HCT116 (cell line): ENCODE results near the gene PSME1. TPM values are rescaled to one million over a fixed set of nuclear protein-coding genes. Genes with fewer than 3 reads are reported as not detected.

Experiments used
- ATAC-seq: fragments of 200-7000 bp; cut with Tn5 transposase; 2 replicates; pipeline ENCODE4 v1.9.1; 2020; ENCODE audit warnings: mild to moderate bottlenecking, moderate library complexity
- BruUV-seq: library from RNA; stranded (reverse); fragments of 400-500 nt; replicated peaks from 2 replicates; lab custom pipeline; 2021; lab: Mats Ljungman, UMichigan
- CTCF ChIA-PET: fragments of 300-600 bp; sonication (Branson Sonifier 250); formaldehyde crosslinking; loops from one replicate; lab custom pipeline; 2021; ENCODE audit warnings: antibody characterized with exemption; lab: Charles Lee
- POLR2A ChIA-PET: fragments of 300-600, 350-600 bp; sonication (Branson Sonifier 250); formaldehyde crosslinking; loops from one replicate; lab custom pipeline; 2021; ENCODE audit warnings: antibody characterized with exemption; lab: Charles Lee
- RAD21 ChIA-PET, 2 experiments: fragments of 300-600 bp; sonication (Branson Sonifier 250); formaldehyde crosslinking; loops; one replicate each; lab custom pipeline; 2023; ENCODE audit warnings: low total read pairs in 2 of 2; ENCODE audit not compliant: uncharacterized antibody in 2 of 2, unreplicated experiment in 2 of 2, low non-redundant PET in 1 of 2; lab: Charles Lee
- DNase-seq: peaks from one replicate; pipeline ENCODE4 v3.0.0-alpha.2; 2010; ENCODE audit warnings: low read depth, low spot score
- H2AFZ ChIP-seq: fragments of 200-600 bp; shearing (Covaris generic), sonication (generic); 2 replicates; pipeline ENCODE4 v1.6.1; 2017; ENCODE audit warnings: low read depth, mixed run types, mixed read lengths, antibody characterized with exemption, low read length; ENCODE audit not compliant: poor library complexity, severe bottlenecking
- H3K27ac ChIP-seq: 2 replicates; pipeline ENCODE4 v1.5.1; 2012; ENCODE audit warnings: low read depth, low read length
- H3K27me3 ChIP-seq: fragments of 200-600 bp; sonication (generic); 2 replicates; pipeline ENCODE4 v1.6.1; 2016; ENCODE audit warnings: mixed run types, low read length, mixed read lengths; ENCODE audit not compliant: insufficient read depth
- H3K36me3 ChIP-seq, 2 experiments: fragments of 200-500 bp in 1 of 2; fragments of 200-600 bp in 1 of 2; sonication (Bioruptor generic) in 1 of 2; sonication (generic) in 1 of 2; 2 replicates each; pipeline versions ENCODE4 v1.5.1 to v1.6.1; 2014 to 2016; ENCODE audit warnings: low read length in 2 of 2, inconsistent platforms in 1 of 2, mixed read lengths in 1 of 2, mixed run types in 1 of 2; ENCODE audit not compliant: insufficient read depth in 2 of 2, control insufficient read depth in 1 of 2
- H3K4me1 ChIP-seq, 2 experiments: fragments of 200-600 bp in 1 of 2; sonication (generic) in 1 of 2; 2 replicates each; pipeline versions ENCODE4 v1.5.1 to v1.6.1; 2012 to 2017; ENCODE audit warnings: low read length in 2 of 2, inconsistent platforms in 1 of 2, mild to moderate bottlenecking in 1 of 2, mixed read lengths in 1 of 2, mixed run types in 1 of 2, moderate library complexity in 1 of 2; ENCODE audit not compliant: insufficient read depth in 2 of 2, control insufficient read depth in 1 of 2
- H3K4me2 ChIP-seq: fragments of 200-600 bp; sonication (generic); 2 replicates; pipeline ENCODE4 v1.6.1; 2017; ENCODE audit warnings: mixed run types, low read length, mixed read lengths
- H3K4me3 ChIP-seq, 2 experiments: fragments of 200-600 bp in 1 of 2; sonication (generic) in 1 of 2; replicated peaks in 1 of 2; 2 replicates each; pipeline ENCODE4 v1.5.1; 2011 to 2016; ENCODE audit warnings: low read length in 2 of 2, control low read depth in 1 of 2, low read depth in 1 of 2, mild to moderate bottlenecking in 1 of 2, mixed read lengths in 1 of 2, mixed run types in 1 of 2
- H3K79me2 ChIP-seq: fragments of 200-600 bp; sonication (generic); 2 replicates; pipeline ENCODE4 v1.6.1; 2017; ENCODE audit warnings: mild to moderate bottlenecking, mixed run types, low read length, moderate library complexity, mixed read lengths; ENCODE audit not compliant: insufficient read depth
- H3K9ac ChIP-seq: fragments of 200-600 bp; sonication (generic); 2 replicates; pipeline ENCODE4 v1.6.1; 2016; ENCODE audit warnings: low read length, mixed read lengths
- H3K9me2 ChIP-seq: fragments of 200-600 bp; sonication (generic), shearing (Covaris generic); 2 replicates; pipeline ENCODE4 v1.6.1; 2017; ENCODE audit warnings: mixed run types, mild to moderate bottlenecking, moderate library complexity; ENCODE audit not compliant: insufficient read depth
- H3K9me3 ChIP-seq, 2 experiments: fragments of 200-500 bp in 1 of 2; fragments of 200-600 bp in 1 of 2; sonication (Bioruptor generic) in 1 of 2; sonication (generic) in 1 of 2; 2 replicates each; pipeline ENCODE4 v1.6.1; 2014 to 2017; ENCODE audit warnings: low read length in 2 of 2, mixed read lengths in 2 of 2, inconsistent platforms in 1 of 2, low read depth in 1 of 2, mild to moderate bottlenecking in 1 of 2, mixed run types in 1 of 2, moderate library complexity in 1 of 2; ENCODE audit not compliant: control insufficient read depth in 1 of 2, insufficient read depth in 1 of 2
- H4K20me1 ChIP-seq: fragments of 200-600 bp; sonication (generic), shearing (Covaris generic); 2 replicates; pipeline ENCODE4 v1.6.1; 2017; ENCODE audit warnings: mixed run types, mild to moderate bottlenecking, moderate library complexity; ENCODE audit not compliant: insufficient read depth
- CEBPB ChIP-seq: IDR thresholded peaks from 2 replicates; pipeline ENCODE4 v1.6.1; 2012; ENCODE audit warnings: low read depth
- EGR1 ChIP-seq: IDR thresholded peaks from 2 replicates; pipeline ENCODE4 v1.6.1; 2012; ENCODE audit warnings: low read depth
- ELF1 ChIP-seq: IDR thresholded peaks from 2 replicates; pipeline ENCODE4 v1.6.1; 2012; ENCODE audit warnings: low read depth, borderline replicate concordance
- EZH2 ChIP-seq: fragments of 200-600 bp; sonication (generic); IDR thresholded peaks from 2 replicates; pipeline ENCODE4 v1.6.1; 2017; ENCODE audit warnings: antibody characterized with exemption, mixed run types
- POLR2A ChIP-seq: IDR thresholded peaks from 2 replicates; pipeline ENCODE4 v1.7.0; 2011; ENCODE audit warnings: borderline replicate concordance; ENCODE audit not compliant: insufficient read depth, insufficient read length; ENCODE audit errors: extremely low read depth
- POLR2AphosphoS5 ChIP-seq: IDR thresholded peaks from 2 replicates; pipeline ENCODE4 v1.6.1; 2011; ENCODE audit warnings: mild to moderate bottlenecking, low read depth, low read length, moderate library complexity
- RAD21 ChIP-seq: IDR thresholded peaks from 2 replicates; pipeline ENCODE4 v1.6.1; 2012; ENCODE audit warnings: low read depth, mild to moderate bottlenecking
- SIN3A ChIP-seq: IDR thresholded peaks from 2 replicates; pipeline ENCODE4 v1.6.1; 2012; ENCODE audit warnings: low read depth
- SP1 ChIP-seq: IDR thresholded peaks from 2 replicates; pipeline ENCODE4 v1.6.1; 2012; ENCODE audit warnings: low read depth
- SRF ChIP-seq: IDR thresholded peaks from 2 replicates; pipeline ENCODE4 v1.6.1; 2012; ENCODE audit warnings: low read depth
- YY1 ChIP-seq: IDR thresholded peaks from 2 replicates; pipeline ENCODE4 v1.6.1; 2011; ENCODE audit warnings: low read length, low read depth, moderate library complexity, mild to moderate bottlenecking; ENCODE audit not compliant: insufficient replicate concordance; ENCODE audit errors: extremely low read depth
- ZFX ChIP-seq: fragments of 450-650 bp; IDR thresholded peaks from 2 replicates; pipeline ENCODE4 v1.6.1; 2017
- intact Hi-C: fragments of 100-400 bp; cut with micrococcal nuclease; formaldehyde crosslinking; loops from 2 replicates; pipeline ENCODE4 v1.10.0; 2022
- total RNA-seq: library from RNA; stranded (reverse); gene quantifications from one replicate; pipeline ENCODE4 v1.2.1, GENCODE V29; 2021; ENCODE audit not compliant: unreplicated experiment
- TF ChIP-seq, protein P1 (sequence below), 3 experiments: fragments of 200-600 bp in 1 of 3; sonication (generic) in 1 of 3; IDR thresholded peaks in 2 of 3; conservative IDR thresholded peaks in 1 of 3; 2 replicates each; pipeline ENCODE4 v1.5.1; 2012 to 2017; ENCODE audit warnings: low read depth in 2 of 3, low read length in 2 of 3, antibody characterized with exemption in 1 of 3, borderline replicate concordance in 1 of 3, control low read depth in 1 of 3, mild to moderate bottlenecking in 1 of 3, mixed read lengths in 1 of 3, mixed run types in 1 of 3, moderate library complexity in 1 of 3; ENCODE audit not compliant: insufficient read depth in 1 of 3
- TF ChIP-seq, protein P2 (sequence below): IDR thresholded peaks from 2 replicates; pipeline ENCODE4 v1.6.1; 2012
- TF ChIP-seq, protein P3 (sequence below): IDR thresholded peaks from 2 replicates; pipeline ENCODE4 v1.6.1; 2011; ENCODE audit warnings: mild to moderate bottlenecking, low read length, moderate library complexity; ENCODE audit not compliant: insufficient replicate concordance; ENCODE audit errors: extremely low read depth

PSME1 gene
- total RNA-seq, 1 experiment from 2014 or later: 174 TPM

- peak within 1 kb of the TSS; percentile 94 to 96 for H3K4me3 ChIP-seq
- TSS peak; percentile 63 for BruUV-seq
- H4K20me1 ChIP-seq: no peaks in the 10 kb centered on the region
- ChIA-PET RAD21 (interaction anchor here (0.9 to 4.6 kb wide), 4 partner anchors 14 to 36 kb away, joined by 6 to 35 read pairs (median 7); no protein-coding TSS in a partner anchor), POLR2A (interaction anchor here (0.6 to 4.5 kb wide), 29 partner anchors 9 to 999 kb away, joined by 3 to 49 read pairs (median 5); partner anchors contain the start of genes ACIN1, C14orf119, CARMIL3 and CHMP4A), CTCF (interaction anchor here (0.8 to 6.3 kb wide), 8 partner anchors 9 to 505 kb away, joined by 3 to 149 read pairs (median 8); partner anchors contain the start of genes IRF9 and RNF31)
- peaks cover 7% of the 10 kb centered on the region; the same call in 1 of the 2 replicates for H3K79me2 ChIP-seq
- peak; percentile 85 for DNase-seq
- peak within 1 kb of the TSS; percentile 84 for H3K9ac ChIP-seq
- peak within 1 kb of the TSS; percentile 87 for H3K27ac ChIP-seq
- H3K4me1 ChIP-seq: peaks cover 15 to 22% of the 10 kb centered on the region in 2 experiments
- H3K4me2 ChIP-seq: peak within 1 kb of the TSS; percentile 87
- peak within 1 kb of the TSS; percentile 32 for H2AFZ ChIP-seq
- intact Hi-C loops: loop anchor here (1.0 to 10.0 kb wide), 2 partner anchors 20 to 109 kb away; partner anchors contain the start of genes DCAF11, DHRS4L2 and NRL
- H3K9me2 ChIP-seq: no peaks in the 10 kb centered on the region
- ATAC-seq: peak; percentile 91
- no peaks in the 10 kb centered on the region for H3K36me3 ChIP-seq
- no peaks in the 10 kb centered on the region for H3K9me3 ChIP-seq
- TF ChIP-seq SIN3A (peak; percentile 79), EZH2 (no peak), POLR2A (peak; percentile 98), YY1 (no peak), SRF (no peak), SP1 (peak; percentile 58; the same call in 1 of the 2 replicates), POLR2AphosphoS5 (peak; percentile 98), ZFX (0 out of 2 replicates have a peak, but pooled peaks have one; percentile 24), ELF1 (no peak), RAD21 (no peak), CEBPB (no peak; the same call in 1 of the 2 replicates), EGR1 (peak; percentile 92)
- TF ChIP-seq, protein P1, sequence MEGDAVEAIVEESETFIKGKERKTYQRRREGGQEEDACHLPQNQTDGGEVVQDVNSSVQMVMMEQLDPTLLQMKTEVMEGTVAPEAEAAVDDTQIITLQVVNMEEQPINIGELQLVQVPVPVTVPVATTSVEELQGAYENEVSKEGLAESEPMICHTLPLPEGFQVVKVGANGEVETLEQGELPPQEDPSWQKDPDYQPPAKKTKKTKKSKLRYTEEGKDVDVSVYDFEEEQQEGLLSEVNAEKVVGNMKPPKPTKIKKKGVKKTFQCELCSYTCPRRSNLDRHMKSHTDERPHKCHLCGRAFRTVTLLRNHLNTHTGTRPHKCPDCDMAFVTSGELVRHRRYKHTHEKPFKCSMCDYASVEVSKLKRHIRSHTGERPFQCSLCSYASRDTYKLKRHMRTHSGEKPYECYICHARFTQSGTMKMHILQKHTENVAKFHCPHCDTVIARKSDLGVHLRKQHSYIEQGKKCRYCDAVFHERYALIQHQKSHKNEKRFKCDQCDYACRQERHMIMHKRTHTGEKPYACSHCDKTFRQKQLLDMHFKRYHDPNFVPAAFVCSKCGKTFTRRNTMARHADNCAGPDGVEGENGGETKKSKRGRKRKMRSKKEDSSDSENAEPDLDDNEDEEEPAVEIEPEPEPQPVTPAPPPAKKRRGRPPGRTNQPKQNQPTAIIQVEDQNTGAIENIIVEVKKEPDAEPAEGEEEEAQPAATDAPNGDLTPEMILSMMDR (IDR thresholded peaks at IDR 0.05 in 2 of 3, conservative IDR thresholded peaks at IDR 0.05 in 1 of 3; ENCODE audit: borderline replicate concordance in 1 of 3, insufficient read depth in 1 of 3, low read depth in 2 of 3, low read length in 2 of 3): no peak
- TF ChIP-seq, protein P2, sequence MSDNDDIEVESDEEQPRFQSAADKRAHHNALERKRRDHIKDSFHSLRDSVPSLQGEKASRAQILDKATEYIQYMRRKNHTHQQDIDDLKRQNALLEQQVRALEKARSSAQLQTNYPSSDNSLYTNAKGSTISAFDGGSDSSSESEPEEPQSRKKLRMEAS: peak; percentile 76; the same call in 1 of the 2 replicates
- TF ChIP-seq, protein P3, sequence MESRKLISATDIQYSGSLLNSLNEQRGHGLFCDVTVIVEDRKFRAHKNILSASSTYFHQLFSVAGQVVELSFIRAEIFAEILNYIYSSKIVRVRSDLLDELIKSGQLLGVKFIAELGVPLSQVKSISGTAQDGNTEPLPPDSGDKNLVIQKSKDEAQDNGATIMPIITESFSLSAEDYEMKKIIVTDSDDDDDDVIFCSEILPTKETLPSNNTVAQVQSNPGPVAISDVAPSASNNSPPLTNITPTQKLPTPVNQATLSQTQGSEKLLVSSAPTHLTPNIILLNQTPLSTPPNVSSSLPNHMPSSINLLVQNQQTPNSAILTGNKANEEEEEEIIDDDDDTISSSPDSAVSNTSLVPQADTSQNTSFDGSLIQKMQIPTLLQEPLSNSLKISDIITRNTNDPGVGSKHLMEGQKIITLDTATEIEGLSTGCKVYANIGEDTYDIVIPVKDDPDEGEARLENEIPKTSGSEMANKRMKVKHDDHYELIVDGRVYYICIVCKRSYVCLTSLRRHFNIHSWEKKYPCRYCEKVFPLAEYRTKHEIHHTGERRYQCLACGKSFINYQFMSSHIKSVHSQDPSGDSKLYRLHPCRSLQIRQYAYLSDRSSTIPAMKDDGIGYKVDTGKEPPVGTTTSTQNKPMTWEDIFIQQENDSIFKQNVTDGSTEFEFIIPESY: no peak
- no peaks in the 10 kb centered on the region for H3K27me3 ChIP-seq
Measured at GRCh38 chr14:24093901-24094840, 41.8 kb upstream of the PSME1 start, which contains the start of gene PCK2. Gene PCK2, plus strand, starts transcription at chr14:24094311. Its CDS starts 95 bp downstream, at chr14:24094406.
